Choroid plexus epithelial cell (primary cell): ENCODE results near the gene VKORC1.
A peak's percentile ranks its signal among the peaks of the same experiment; 100 is the strongest.

ENCODE experiments used
- DNase-seq: peaks from one replicate; pipeline ENCODE4 v3.0.0-alpha.2; 2010; ENCODE audit warnings: low read depth
- H3K4me3 ChIP-seq: 2 replicates; pipeline ENCODE4 v1.5.1; 2011; ENCODE audit warnings: low read depth, mild to moderate bottlenecking, control low read depth, low read length, moderate library complexity
- CTCF ChIP-seq: conservative IDR thresholded peaks from 2 replicates; pipeline ENCODE4 v1.5.1; 2011; ENCODE audit warnings: low read depth, mild to moderate bottlenecking, control low read depth, inconsistent platforms, low read length, moderate library complexity

The VKORC1 gene

GRCh38 chr16:31055613-31056012 lies 39.0 kb downstream of the VKORC1 start:
- no peak for TF ChIP-seq CTCF
- DNase-seq: no peak
- H3K4me3 ChIP-seq: no peak overlapping the region

DNA sequence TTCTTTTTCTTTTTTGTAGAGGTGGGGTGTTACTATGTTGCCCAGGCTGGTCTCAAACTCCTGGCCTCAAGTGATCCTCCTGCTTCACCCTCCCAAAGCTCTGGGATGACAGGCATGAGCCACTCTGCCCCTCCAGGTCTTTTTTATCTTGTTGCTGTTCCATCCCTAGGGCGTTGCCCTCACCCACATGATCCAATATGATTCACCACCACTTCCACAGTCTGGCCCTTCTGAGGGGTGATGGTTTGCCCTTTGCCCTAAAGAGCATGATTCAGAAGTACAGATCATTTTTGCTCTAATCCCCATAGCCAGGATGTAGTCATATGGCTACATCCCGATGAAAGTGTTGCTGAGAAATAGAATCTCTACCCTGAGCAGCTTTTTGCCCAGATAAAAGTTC lies 42.5 kb downstream of the VKORC1 start:
- no peak overlapping the region for H3K4me3 ChIP-seq
- DNase-seq: peak; percentile 93
- no peak for TF ChIP-seq CTCF

- no peak for TF ChIP-seq CTCF
- DNase-seq: no peak
- no peak overlapping the region for H3K4me3 ChIP-seq
Measured at GRCh38 chr16:31050280-31051030, 44.1 kb downstream of the VKORC1 start.

GRCh38 chr16:31043898-31044481 lies 50.6 kb downstream of the VKORC1 start:
- TF ChIP-seq CTCF: no peak
- DNase-seq: no peak

DNA sequence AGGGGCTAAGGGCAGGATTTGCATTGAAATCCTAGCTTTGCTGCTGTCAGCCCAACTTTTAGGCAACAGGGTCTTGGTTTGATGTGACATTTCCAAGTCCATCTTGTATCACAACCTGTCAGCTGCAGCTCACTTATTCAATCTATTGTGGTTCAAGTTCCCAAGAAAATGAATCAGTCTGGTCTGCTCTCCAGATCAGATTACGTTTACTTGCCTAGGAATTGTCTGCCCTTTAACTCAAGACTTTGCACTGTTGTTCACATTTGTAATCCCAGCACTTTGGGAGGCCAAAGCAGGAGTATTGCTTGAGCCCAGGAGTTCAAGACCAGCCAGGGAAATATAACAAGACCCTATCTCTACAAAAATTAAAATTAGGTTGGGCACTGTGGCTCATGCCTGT lies 51.2 kb downstream of the VKORC1 start:
- DNase-seq: no peak
- H3K4me3 ChIP-seq: no peak overlapping the region
- TF ChIP-seq CTCF: no peak

More at GRCh38 chr16:31043898-31044481, 50.6 kb downstream of the VKORC1 start:
- H3K4me3 ChIP-seq: no peak overlapping the region

- TF ChIP-seq CTCF: no peak
- no peak overlapping the region for H3K4me3 ChIP-seq
- DNase-seq: no peak
Measured at GRCh38 chr16:31042866-31043265, 51.7 kb downstream of the VKORC1 start.
